Measurements from ENCODE around the gene NIM1K. TPM values are rescaled to one million over a fixed set of nuclear protein-coding genes. Genes with fewer than 3 reads are reported as not detected.
A peak's percentile ranks its signal among the peaks of the same experiment; 100 is the strongest.

NIM1K gene
- total and polyA plus RNA-seq, 10 of the 15 experiments (the other 5 are each of a cell fraction or from before 2014, with no cell fraction given) = 0.27 to 1.7 (median 0.66) TPM

GRCh38 chr5:43268188-43268820 lies 76.3 kb downstream of the NIM1K start (continued):
- no peak for TF ChIP-seq CTCF (IDR thresholded peaks at IDR 0.05 in 2 of 3, conservative IDR thresholded peaks at IDR 0.05 in 1 of 3; ENCODE audit: control insufficient read depth in 2 of 3, extremely low read depth in 1 of 3, insufficient read depth in 1 of 3, low read depth in 3 of 3, low read length in 3 of 3)
- TF ChIP-seq TARDBP (IDR thresholded peaks at IDR 0.05; ENCODE audit: borderline replicate concordance) = no peak
- TF ChIP-seq ZBTB11 (CRISPR knock-in tag; IDR thresholded peaks at IDR 0.05) = no peak
- TF ChIP-seq NFIC (IDR thresholded peaks at IDR 0.05; ENCODE audit: low read depth, low read length) = peak; percentile 98
- no peak for TF ChIP-seq SUZ12 (IDR thresholded peaks at IDR 0.05; ENCODE audit: unreplicated experiment)
- peak; percentile 99 for TF ChIP-seq TCF7 (IDR thresholded peaks at IDR 0.05; ENCODE audit: borderline replicate concordance)
- peak; percentile 71; the same call in 1 of the 2 replicates for TF ChIP-seq BACH1 (IDR thresholded peaks at IDR 0.05; ENCODE audit: borderline replicate concordance)
- TF ChIP-seq NFYA (IDR thresholded peaks at IDR 0.05; ENCODE audit: borderline replicate concordance, low read depth, low read length) = no peak
- TF ChIP-seq RELA (IDR thresholded peaks at IDR 0.05; ENCODE audit: borderline replicate concordance, partially characterized antibody) = peak; percentile 79
- no peak for TF ChIP-seq NKRF (conservative IDR thresholded peaks at IDR 0.05)
- TF ChIP-seq PML (IDR thresholded peaks at IDR 0.05; ENCODE audit: low read length) = no peak
- TF ChIP-seq PRDM15 (CRISPR knock-in tag; IDR thresholded peaks at IDR 0.05) = no peak
- no peak for TF ChIP-seq POLR2A (IDR thresholded peaks at IDR 0.05; ENCODE audit: low read depth, low read length)
- TF ChIP-seq RBBP5 (conservative IDR thresholded peaks at IDR 0.05) = no peak
- peak; percentile 84 for TF ChIP-seq BMI1 (IDR thresholded peaks at IDR 0.05; ENCODE audit: borderline replicate concordance)
- TF ChIP-seq ATF3 (IDR thresholded peaks at IDR 0.05; ENCODE audit: borderline replicate concordance, extremely low read depth, low read depth, low read length) = no peak
- no peak for TF ChIP-seq SIN3A (IDR thresholded peaks at IDR 0.05; ENCODE audit: low read depth, low read length)
- TF ChIP-seq SUPT20H (IDR thresholded peaks at IDR 0.05; ENCODE audit: borderline replicate concordance, control insufficient read depth, low read depth, low read length) = no peak
- TF ChIP-seq BCL11A (IDR thresholded peaks at IDR 0.05; ENCODE audit: low read depth, low read length) = peak; percentile 100
